K562 (cell line): Measurements from ENCODE around the gene SLC16A13. TPM values are rescaled to one million over a fixed set of nuclear protein-coding genes. Genes with fewer than 3 reads are reported as not detected.
A peak's percentile ranks its signal among the peaks of the same experiment; 100 is the strongest.
"Not testable (repeated sequence)": the region's sequence is repeated elsewhere in the genome, so short reads cannot be mapped to it uniquely, and the experiment has no call there.

Experiments
- ADNP ChIP-seq: fragments of 200-800 bp; sonication (Bioruptor generic); IDR thresholded peaks from 2 replicates; pipeline ENCODE4 v1.6.1; 2016; ENCODE audit warnings: missing genetic modification characterization, missing compliant biosample characterization
- CBFA2T3 ChIP-seq: fragments of 450-650 bp; IDR thresholded peaks from 2 replicates; pipeline ENCODE4 v1.6.1; 2017
- CBX3 ChIP-seq, 2 experiments: IDR thresholded peaks; 1 replicate in 1 of 2; 2 replicates in 1 of 2; pipeline ENCODE4 v1.6.1; 2012; ENCODE audit warnings: inconsistent platforms in 2 of 2, low read length in 2 of 2, borderline replicate concordance in 1 of 2, control low read depth in 1 of 2
- DPF2 ChIP-seq: fragments of 450-650 bp; IDR thresholded peaks from 2 replicates; pipeline ENCODE4 v1.6.1; 2016
- LEF1 ChIP-seq: fragments of 450-650 bp; IDR thresholded peaks from 2 replicates; pipeline ENCODE4 v1.6.1; 2016; ENCODE audit warnings: mild to moderate bottlenecking
- MTA1 ChIP-seq: fragments of 450-650 bp; IDR thresholded peaks from 2 replicates; pipeline ENCODE4 v1.6.1; 2017; ENCODE audit warnings: borderline replicate concordance
- NBN ChIP-seq: fragments of 450-650 bp; IDR thresholded peaks from 2 replicates; pipeline ENCODE4 v1.6.1; 2016; ENCODE audit warnings: low read depth, mild to moderate bottlenecking
- NFIC ChIP-seq: fragments of 450-650 bp; IDR thresholded peaks from 2 replicates; pipeline ENCODE4 v1.6.1; 2017; ENCODE audit warnings: mild to moderate bottlenecking, inconsistent platforms
- NONO ChIP-seq, 2 experiments: fragments of 200-400 bp in 1 of 2; fragments of 450-650 bp in 1 of 2; formaldehyde crosslinking in 1 of 2; IDR thresholded peaks; 2 replicates each; pipeline ENCODE4 v1.6.1; 2017; ENCODE audit warnings: low read depth in 2 of 2, mild to moderate bottlenecking in 2 of 2, moderate library complexity in 2 of 2, low read length in 1 of 2
- PBX2 ChIP-seq, 2 experiments: IDR thresholded peaks in 1 of 2; conservative IDR thresholded peaks in 1 of 2; 2 replicates each; pipeline ENCODE4 v1.6.1; 2016; ENCODE audit warnings: low read depth in 2 of 2, mild to moderate bottlenecking in 1 of 2, missing compliant biosample characterization in 1 of 2, missing genetic modification characterization in 1 of 2, moderate library complexity in 1 of 2
- RBM25 ChIP-seq: fragments of 200-400 bp; formaldehyde crosslinking; IDR thresholded peaks from 2 replicates; pipeline ENCODE4 v1.6.1; 2018; ENCODE audit warnings: low read length, low read depth, moderate library complexity; ENCODE audit not compliant: severe bottlenecking
- SMAD3 ChIP-seq: fragments of 450-650 bp; formaldehyde crosslinking; conservative IDR thresholded peaks from 2 replicates; pipeline ENCODE4 v1.4.0; 2020; ENCODE audit warnings: mild to moderate bottlenecking
- SMARCA4 ChIP-seq: fragments of 450-650 bp; IDR thresholded peaks from 2 replicates; pipeline ENCODE4 v1.6.1; 2016
- SMARCE1 ChIP-seq: fragments of 450-650 bp; IDR thresholded peaks from 2 replicates; pipeline ENCODE4 v1.7.1; 2016; ENCODE audit warnings: mild to moderate bottlenecking
- SPI1 ChIP-seq: IDR thresholded peaks from 2 replicates; pipeline ENCODE4 v1.6.1; 2011; ENCODE audit warnings: low read depth, low read length, control low read depth, borderline replicate concordance
- TEAD4 ChIP-seq, 2 experiments: sonication (generic) in 1 of 2; formaldehyde crosslinking in 1 of 2; IDR thresholded peaks; 2 replicates each; pipeline versions ENCODE4 v1.6.1 to v1.8.0; 2012 to 2022; ENCODE audit warnings: borderline replicate concordance in 1 of 2, inconsistent platforms in 1 of 2, low read length in 1 of 2, mild to moderate bottlenecking in 1 of 2, missing genetic modification reagents in 1 of 2
- ZNF175 ChIP-seq: fragments of 200-800 bp; sonication (Bioruptor generic); IDR thresholded peaks from 2 replicates; pipeline ENCODE4 v1.6.1; 2016; ENCODE audit warnings: low read depth, mild to moderate bottlenecking, missing genetic modification characterization, missing compliant biosample characterization
- polyA plus RNA-seq, 8 experiments: library from polyadenylated mRNA; depleted of rRNA in 4 of 8; stranded (reverse) in 5 of 8; unstranded in 3 of 8; fragments of >200 nt; fragmentation: Nextera tagmentation in 2 of 8; fragmentation: Illumina TruSeq in 1 of 8; extraction: Ambion mirVana in 2 of 8; extraction: Trizol in 1 of 8; gene quantifications; 2 replicates each; pipeline versions ENCODE4 v1.2.1 to v1.2.3, GENCODE V29; 2011 to 2014; ENCODE audit warnings: inconsistent platforms in 1 of 8, missing spikeins in 1 of 8
- total RNA-seq, 7 experiments: library from RNA; depleted of rRNA in 6 of 7; stranded (reverse); fragments of >200 nt in 6 of 7; fragmentation: Illumina TruSeq in 2 of 7; extraction: Trizol in 2 of 7; gene quantifications; 2 replicates each; pipeline versions ENCODE4 v1.2.1 to v1.2.3, GENCODE V29; 2011 to 2021; ENCODE audit warnings: low replicate concordance in 1 of 7
- TF ChIP-seq, protein P1 (sequence below), 2 experiments: fragments of 450-650 bp in 1 of 2; sonication (generic) in 1 of 2; formaldehyde crosslinking in 1 of 2; IDR thresholded peaks in 1 of 2; conservative IDR thresholded peaks in 1 of 2; 2 replicates each; pipeline versions ENCODE4 v1.6.1 to v1.8.1; 2016 to 2023; ENCODE audit warnings: mild to moderate bottlenecking in 2 of 2, moderate library complexity in 2 of 2, inconsistent platforms in 1 of 2, missing genetic modification reagents in 1 of 2
- TF ChIP-seq, protein P2 (sequence below): IDR thresholded peaks from 2 replicates; pipeline ENCODE4 v1.6.1; 2012; ENCODE audit warnings: low read depth, low read length, improper control_type of control experiment, borderline replicate concordance

The SLC16A13 gene
- total and polyA plus RNA-seq, 9 of the 15 experiments (the other 6 are each of a cell fraction or from before 2014, with no cell fraction given): 0.04 to 5.6 (median 0.87) TPM

- peak; percentile 98 for TF ChIP-seq CBFA2T3
- 0 out of 2 replicates have a peak, but pooled peaks have one; percentile 10 for TF ChIP-seq SMAD3
- peak; percentile 89 for TF ChIP-seq SMARCE1
- TF ChIP-seq, protein P1, sequence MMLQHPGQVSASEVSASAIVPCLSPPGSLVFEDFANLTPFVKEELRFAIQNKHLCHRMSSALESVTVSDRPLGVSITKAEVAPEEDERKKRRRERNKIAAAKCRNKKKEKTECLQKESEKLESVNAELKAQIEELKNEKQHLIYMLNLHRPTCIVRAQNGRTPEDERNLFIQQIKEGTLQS (IDR thresholded peaks at IDR 0.05): peak; percentile 19; the same call in 1 of the 2 replicates
- TF ChIP-seq, protein P1 (CRISPR knock-in tag; conservative IDR thresholded peaks at IDR 0.05): not testable (repeated sequence)
- peak; percentile 96 for TF ChIP-seq TEAD4 (IDR thresholded peaks at IDR 0.05; ENCODE audit: low read length)
- not testable (repeated sequence) for TF ChIP-seq TEAD4 (CRISPR knock-in tag; IDR thresholded peaks at IDR 0.05; ENCODE audit: borderline replicate concordance); PBX2 (CRISPR knock-in tag; IDR thresholded peaks at IDR 0.05; ENCODE audit: low read depth)
- TF ChIP-seq DPF2: peak; percentile 95
- 0 out of 2 replicates have a peak, but pooled peaks have one; percentile 9 for TF ChIP-seq SPI1
- TF ChIP-seq RBM25: peak; percentile 24
- TF ChIP-seq SMARCA4: peak; percentile 94
- TF ChIP-seq PBX2 (tag; conservative IDR thresholded peaks at IDR 0.05; ENCODE audit: low read depth): peak; percentile 78
- peak; percentile 81; the same call in 1 of the 2 replicates for TF ChIP-seq NBN
- peak; percentile 76 for TF ChIP-seq ADNP
- TF ChIP-seq CBX3 (IDR thresholded peaks at IDR 0.05; ENCODE audit: borderline replicate concordance in 1 of 2, low read length in 2 of 2): 0 out of 3 replicates have a peak, but pooled peaks of 1 of the 2 experiments have one; percentile 37
- TF ChIP-seq NFIC: peak; percentile 88
- peak in 1 of 2 experiments; percentile 46; a peak in 1 of 4 replicates for TF ChIP-seq NONO (IDR thresholded peaks at IDR 0.05; ENCODE audit: low read depth in 2 of 2, low read length in 1 of 2)
- TF ChIP-seq, protein P2, sequence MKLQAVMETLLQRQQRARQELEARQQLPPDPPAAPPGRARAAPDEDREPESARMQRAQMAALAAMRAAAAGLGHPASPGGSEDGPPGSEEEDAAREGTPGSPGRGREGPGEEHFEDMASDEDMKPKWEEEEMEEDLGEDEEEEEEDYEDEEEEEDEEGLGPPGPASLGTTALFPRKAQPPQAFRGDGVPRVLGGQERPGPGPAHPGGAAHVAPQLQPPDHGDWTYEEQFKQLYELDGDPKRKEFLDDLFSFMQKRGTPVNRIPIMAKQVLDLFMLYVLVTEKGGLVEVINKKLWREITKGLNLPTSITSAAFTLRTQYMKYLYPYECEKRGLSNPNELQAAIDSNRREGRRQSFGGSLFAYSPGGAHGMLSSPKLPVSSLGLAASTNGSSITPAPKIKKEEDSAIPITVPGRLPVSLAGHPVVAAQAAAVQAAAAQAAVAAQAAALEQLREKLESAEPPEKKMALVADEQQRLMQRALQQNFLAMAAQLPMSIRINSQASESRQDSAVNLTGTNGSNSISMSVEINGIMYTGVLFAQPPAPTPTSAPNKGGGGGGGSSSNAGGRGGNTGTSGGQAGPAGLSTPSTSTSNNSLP: peak; percentile 90; the same call in 1 of the 2 replicates
- TF ChIP-seq MTA1: peak; percentile 34; the same call in 1 of the 2 replicates
- peak; percentile 93; the same call in 1 of the 2 replicates for TF ChIP-seq LEF1
- peak; percentile 71 for TF ChIP-seq ZNF175 (CRISPR knock-in tag)
Measured at GRCh38 chr17:6993613-6994056, 42.2 kb upstream of the SLC16A13 start (continued).
